Esophagus squamous epithelium (tissue), 5 donors: ENCODE measurements around the gene CERT1. TPM values are rescaled to one million over a fixed set of nuclear protein-coding genes. Genes with fewer than 3 reads are reported as not detected.
"Not testable (repeated sequence)": the region's sequence is repeated elsewhere in the genome, so short reads cannot be mapped to it uniquely, and the experiment has no call there.

Source experiments
- DNase-seq: peaks from one replicate; lab custom pipeline; 2025; lab: John Stamatoyannopoulos, UW
- H3K27ac ChIP-seq, 4 donors: fragments of 200-600 bp; sonication (generic); one replicate each; pipeline ENCODE4 v1.5.1; 2016 to 2019; ENCODE audit warnings: mild to moderate bottlenecking in 1 of 4
- H3K27me3 ChIP-seq, 4 donors: fragments of 200-600 bp; sonication (generic); 1 replicate in 3 of 4; 2 replicates in 1 of 4; pipeline versions ENCODE4 v1.5.1 to v1.6.0; 2017 to 2021; ENCODE audit warnings: antibody characterized with exemption in 1 of 4
- H3K36me3 ChIP-seq, 3 donors: fragments of 200-600 bp; sonication (generic); one replicate each; pipeline ENCODE4 v1.5.1; 2016 to 2019
- H3K4me1 ChIP-seq, 3 donors: fragments of 200-600 bp; sonication (generic); one replicate each; pipeline ENCODE4 v1.5.1; 2017 to 2019
- H3K4me3 ChIP-seq, 4 donors: fragments of 200-600 bp; sonication (generic); 1 replicate in 3 of 4; 2 replicates in 1 of 4; pipeline ENCODE4 v1.5.1; 2016 to 2019; ENCODE audit warnings: mild to moderate bottlenecking in 2 of 4, moderate library complexity in 1 of 4
- H3K9me3 ChIP-seq, 3 donors: fragments of 200-600 bp; sonication (generic); one replicate each; pipeline ENCODE4 v1.5.1; 2016 to 2019
- CTCF ChIP-seq, 6 experiments: fragments of 450-650 bp in 4 of 6; fragments of 200-600 bp in 2 of 6; sonication (generic) in 2 of 6; IDR thresholded peaks; one replicate each; pipeline ENCODE4 v1.5.1; 2016 to 2019; ENCODE audit warnings: antibody characterized with exemption in 6 of 6, mild to moderate bottlenecking in 4 of 6, moderate library complexity in 4 of 6
- POLR2A ChIP-seq, 4 donors: fragments of 450-650 bp; IDR thresholded peaks; one replicate each; pipeline ENCODE4 v1.6.1; 2017; ENCODE audit warnings: antibody characterized with exemption in 4 of 4, mild to moderate bottlenecking in 4 of 4, moderate library complexity in 3 of 4
- WGBS, 2 donors: methylation state at CpG; one replicate each; pipeline ENCODE4 v1.1.5; 2018; 5-methylcytosine and 5-hydroxymethylcytosine counted together
- intact Hi-C: fragments of 100-400 bp; cut with DNase I; formaldehyde crosslinking; loops from one replicate; pipeline ENCODE4 v1.15.0; 2022
- total RNA-seq, 4 donors: library from RNA; depleted of rRNA; stranded (reverse); fragments of >200 nt; gene quantifications; one replicate each; pipeline ENCODE4 v1.1.0, GENCODE V29; 2016
- donor health status: DM: yes; HTN: yes; CAD: no.

CERT1 gene
- total RNA-seq, 4 donors from 2014 or later, result 19.8 to 29.9 (median 24.4) TPM

- 94 to 100% methylated on average over 2 of the region's 7 CpGs for WGBS, 2 donors
- peaks cover 0 to 32% (median 0%) of the 10 kb centered on the region in 3 donors for H3K36me3 ChIP-seq
- no peak overlapping the region for H3K27ac ChIP-seq
- no peaks in the 10 kb centered on the region for H3K4me1 ChIP-seq
- no peak for DNase-seq
- H3K4me3 ChIP-seq, result no peak overlapping the region
- no peaks in the 10 kb centered on the region for H3K9me3 ChIP-seq
- H3K27me3 ChIP-seq, result no peaks in the 10 kb centered on the region
- TF ChIP-seq CTCF (IDR thresholded peaks at IDR 0.05) (no peak), POLR2A (IDR thresholded peaks at IDR 0.05) (no peak)
- intact Hi-C loops, result no loop called here
These were observed 13.1 kb downstream of the CERT1 start for GRCh38 chr5:75498208-75498777.

DNA sequence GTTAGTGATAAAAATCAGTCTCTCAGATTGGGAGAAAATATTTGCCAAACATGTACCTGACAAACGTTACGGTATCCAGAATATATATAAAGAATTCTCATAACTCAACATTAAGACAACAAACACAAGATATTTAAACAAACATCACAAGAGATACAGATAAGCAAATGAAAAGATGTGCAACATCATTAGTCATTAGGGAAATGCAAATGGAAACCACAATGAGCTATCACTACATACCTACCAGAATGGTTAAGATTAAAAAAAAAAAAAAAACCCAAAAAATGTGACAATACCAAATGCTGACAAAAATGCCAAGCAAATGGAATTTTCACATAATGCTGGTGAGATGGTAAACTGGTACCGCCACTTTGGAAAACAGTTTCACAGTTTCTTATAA, 15.4 kb downstream of the CERT1 start:
- TF ChIP-seq CTCF (IDR thresholded peaks at IDR 0.05) (no peak), POLR2A (IDR thresholded peaks at IDR 0.05) (no peak)
- Histone ChIP-seq H3K27me3 (no peaks in the 10 kb centered on the region), H3K36me3 (peaks cover 0 to 46% (median 0%) of the 10 kb centered on the region in 3 donors), H3K27ac (no peak overlapping the region), H3K4me1 (no peaks in the 10 kb centered on the region), H3K4me3 (no peak overlapping the region), H3K9me3 (no peaks in the 10 kb centered on the region)
- WGBS, 2 donors, result 94 to 95% methylated on average over 3 of the region's 3 CpGs
- intact Hi-C loops, result no loop called here
- no peak for DNase-seq

- no peak for DNase-seq
- intact Hi-C loops, result no loop called here
- Histone ChIP-seq H3K9me3 (peaks cover 0 to 24% (median 0%) of the 10 kb centered on the region in 3 donors), H3K27me3 (no peaks in the 10 kb centered on the region), H3K4me1 (no peaks in the 10 kb centered on the region), H3K27ac (no peak overlapping the region), H3K36me3 (peaks cover 0 to 38% (median 0%) of the 10 kb centered on the region in 3 donors), H3K4me3 (no peak overlapping the region)
- no peak for TF ChIP-seq CTCF (IDR thresholded peaks at IDR 0.05)
- no peak for TF ChIP-seq POLR2A (IDR thresholded peaks at IDR 0.05)
- WGBS, 2 donors, result 90 to 98% methylated on average over 2 of the region's 2 CpGs
These were observed 19.8 kb downstream of the CERT1 start for GRCh38 chr5:75491621-75492020.

- peaks cover 0 to 34% (median 0%) of the 10 kb centered on the region in 3 donors for H3K36me3 ChIP-seq
- H3K4me3 ChIP-seq, intact Hi-C loops, H3K27me3 ChIP-seq, H3K4me1 ChIP-seq, H3K27ac ChIP-seq, DNase-seq: not testable (repeated sequence)
- H3K9me3 ChIP-seq, result peaks cover 0 to 33% (median 0%) of the 10 kb centered on the region in 3 donors
- WGBS, 2 donors, result 92 to 97% methylated on average over 6 of the region's 6 CpGs
These were observed 21.6 kb downstream of the CERT1 start for GRCh38 chr5:75489847-75490246.

- TF ChIP-seq POLR2A (IDR thresholded peaks at IDR 0.05) (no peak), CTCF (IDR thresholded peaks at IDR 0.05) (no peak)
- DNase-seq, result no peak
- WGBS, 2 donors, result 83 to 86% methylated on average over 1 of the region's 1 CpG
- no peak overlapping the region for H3K4me3 ChIP-seq
- peaks cover 0 to 5% (median 0%) of the 10 kb centered on the region in 3 donors for H3K36me3 ChIP-seq
- intact Hi-C loops, result no loop called here
- H3K4me1 ChIP-seq, result no peaks in the 10 kb centered on the region
- H3K27ac ChIP-seq, result no peak overlapping the region
- H3K9me3 ChIP-seq, result peaks cover 0 to 26% (median 0%) of the 10 kb centered on the region in 3 donors
- no peaks in the 10 kb centered on the region for H3K27me3 ChIP-seq
These were observed 26.8 kb downstream of the CERT1 start for GRCh38 chr5:75484605-75485004.
